ENCODE results near the gene KCNG2. TPM values are rescaled to one million over a fixed set of nuclear protein-coding genes. Genes with fewer than 3 reads are reported as not detected.
"Not testable (repeated sequence)": the region's sequence is repeated elsewhere in the genome, so short reads cannot be mapped to it uniquely, and the experiment has no call there.

Gene KCNG2
- total RNA-seq, 1 experiment from 2014 or later = not detected

DNA sequence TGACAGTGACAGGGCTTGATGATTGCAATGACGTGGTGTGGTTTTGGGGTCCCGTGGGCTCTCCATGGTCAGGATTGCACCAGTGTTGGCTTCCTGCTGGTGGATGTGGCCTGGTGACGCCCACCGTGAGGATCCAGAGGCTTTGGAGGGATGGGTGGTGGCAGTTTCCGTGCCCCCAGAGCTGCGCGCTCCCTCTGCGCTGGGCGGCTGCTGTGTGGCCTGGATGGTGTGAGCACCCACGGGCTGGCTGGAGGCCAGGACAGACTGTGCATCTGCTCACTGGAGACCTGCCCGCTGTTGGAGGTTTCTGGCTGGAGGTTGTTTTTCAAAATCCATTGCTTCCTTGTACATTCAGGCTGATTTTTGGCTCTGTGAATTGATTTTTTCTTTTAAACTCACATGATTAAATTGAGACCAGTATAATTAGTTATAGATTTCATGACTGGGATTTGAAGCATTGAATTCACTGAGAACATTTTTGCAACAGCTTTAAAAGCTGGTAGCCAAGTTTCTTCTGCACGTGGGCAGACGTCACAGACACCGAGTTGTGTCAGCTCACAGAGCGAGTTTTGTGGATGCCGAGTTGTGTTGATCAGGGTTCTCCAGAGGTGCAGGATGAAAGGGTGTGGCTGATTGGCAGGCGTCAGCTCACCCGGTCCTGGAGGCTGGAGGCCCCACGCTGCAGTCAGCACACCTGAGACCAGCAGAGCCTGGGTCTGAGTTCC, 72.7 kb downstream of the KCNG2 start:
- no peak for DNase-seq (ENCODE audit: low read depth)

DNA sequence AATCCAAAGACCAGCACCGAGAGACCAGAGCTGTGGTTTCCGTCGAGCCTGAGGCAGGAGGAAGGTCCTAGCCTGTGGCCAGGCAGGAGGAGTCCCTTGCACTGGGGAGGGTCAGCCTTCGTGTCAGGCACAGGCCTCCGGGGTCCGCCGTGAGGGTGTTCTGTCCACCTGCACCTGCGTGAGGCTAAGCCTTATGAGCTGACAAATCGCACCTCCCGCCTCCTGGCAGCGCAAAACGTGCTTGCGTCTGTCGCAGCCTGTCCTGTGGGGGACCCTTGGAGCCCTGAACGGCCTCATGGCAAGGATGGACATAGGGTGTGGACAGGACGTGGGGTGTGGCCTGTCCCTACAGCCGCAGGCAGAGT, 73.3 kb downstream of the KCNG2 start:
- DNase-seq (ENCODE audit: low read depth) = no peak

DNA sequence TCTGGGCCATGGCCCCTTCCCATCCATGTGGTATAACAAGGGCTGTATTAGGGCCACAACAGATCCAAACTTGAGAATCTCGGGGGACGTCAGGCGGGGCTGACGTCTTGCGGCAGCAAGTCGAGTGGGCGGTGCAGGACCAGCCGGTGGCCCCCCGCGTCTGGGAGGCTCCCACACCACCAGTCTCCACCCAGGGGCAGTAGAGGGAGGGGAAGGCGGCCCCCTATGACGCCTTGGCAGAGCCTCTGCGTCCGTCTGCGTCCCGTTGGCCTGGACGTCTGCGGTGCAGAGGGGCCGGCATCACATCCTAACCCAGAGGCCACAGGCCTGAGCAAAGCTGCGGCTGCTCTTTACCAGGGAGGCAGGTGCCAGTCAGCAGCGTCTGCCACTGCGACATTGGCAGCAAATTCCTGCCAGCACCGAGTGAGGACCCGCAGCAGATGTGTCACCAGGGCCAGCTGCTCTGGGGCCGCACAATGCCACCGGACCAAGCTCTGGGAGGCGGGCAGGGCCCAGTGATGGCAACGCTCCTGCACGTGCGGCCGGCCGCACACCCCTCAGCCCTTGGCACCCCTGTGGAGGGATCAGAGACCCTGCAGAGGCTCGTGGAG, 73.8 kb downstream of the KCNG2 start:
- no peak for DNase-seq (ENCODE audit: low read depth)

DNA sequence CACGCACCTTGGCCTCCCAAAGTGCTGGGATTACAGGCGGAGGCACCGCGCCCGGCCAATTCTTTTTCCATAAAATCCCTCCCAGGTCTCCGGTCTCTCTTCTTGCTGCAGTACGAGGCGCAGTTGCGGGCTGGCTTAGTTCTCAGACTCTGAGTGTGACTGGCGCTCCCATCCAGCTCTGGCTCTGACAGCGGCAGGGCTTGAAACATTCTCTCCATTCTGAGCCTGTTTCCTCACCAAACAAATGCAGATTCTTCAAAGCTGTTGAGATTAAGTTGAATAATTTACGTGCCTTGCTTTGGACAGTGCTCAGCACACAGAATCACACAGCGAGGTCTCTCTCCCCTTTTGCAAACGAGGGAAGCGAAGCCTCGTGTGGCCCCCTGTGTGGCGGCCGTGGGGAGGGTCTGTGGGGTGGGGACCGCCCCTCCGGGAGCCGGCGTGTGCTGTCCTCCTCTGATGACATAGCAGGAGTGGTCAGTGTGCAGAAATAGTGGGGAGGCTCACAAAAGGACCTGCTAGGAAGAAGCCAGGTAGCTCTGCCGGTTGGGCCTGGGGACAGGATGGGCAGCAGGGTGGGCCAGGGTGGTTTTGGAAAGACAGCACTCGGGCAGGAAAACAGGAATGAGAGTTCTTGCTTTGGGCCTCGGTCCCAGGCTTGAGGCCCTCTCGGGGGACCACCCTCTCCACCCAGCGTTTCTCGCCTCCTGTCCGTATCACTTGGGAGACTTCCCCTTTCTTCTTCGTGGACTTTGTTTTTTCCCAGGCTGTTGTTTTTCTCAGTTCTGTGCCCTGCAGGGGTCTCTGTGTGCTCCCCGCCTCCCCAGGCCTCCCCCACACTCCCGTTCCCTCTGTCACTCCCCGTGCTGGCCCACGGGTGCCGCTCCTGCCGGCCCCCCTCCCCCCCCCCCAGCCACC, 75.0 kb downstream of the KCNG2 start:
- DNase-seq (ENCODE audit: low read depth) = no peak

GRCh38 chr18:79873449-79874110, 75.8 kb downstream of the KCNG2 start:
- DNase-seq (ENCODE audit: low read depth) = no peak

GRCh38 chr18:79874553-79875530, 77.1 kb downstream of the KCNG2 start:
- DNase-seq (ENCODE audit: low read depth) = no peak

DNA sequence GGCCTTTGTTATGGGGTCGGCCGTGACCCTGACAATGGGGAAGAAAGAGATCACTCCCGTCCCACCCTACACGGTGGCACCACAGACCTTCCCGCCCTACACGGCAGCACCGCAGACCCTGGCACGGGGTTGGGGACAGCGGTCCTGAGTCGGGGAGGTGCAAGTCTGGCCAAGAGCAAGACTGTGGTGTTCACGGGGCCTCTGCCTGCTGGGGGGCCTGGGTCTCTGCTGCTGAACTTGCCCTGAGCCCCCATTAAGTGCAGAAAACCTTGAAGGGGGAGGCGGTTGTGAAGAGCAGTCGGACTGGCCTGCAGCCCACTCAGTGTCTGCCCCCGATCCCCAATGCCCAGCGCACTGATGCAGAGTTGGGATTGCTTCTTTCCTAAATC, 77.8 kb downstream of the KCNG2 start:
- DNase-seq (ENCODE audit: low read depth) = no peak

GRCh38 chr18:79875931-79876461, 78.3 kb downstream of the KCNG2 start:
- DNase-seq (ENCODE audit: low read depth) = no peak

- no peak for DNase-seq (ENCODE audit: low read depth)
These were observed 78.8 kb downstream of the KCNG2 start for GRCh38 chr18:79876497-79876896.

- no peak for DNase-seq (ENCODE audit: low read depth)
These were observed 79.7 kb downstream of the KCNG2 start for GRCh38 chr18:79877163-79878091.

GRCh38 chr18:79878246-79878645, 80.5 kb downstream of the KCNG2 start:
- not testable (repeated sequence) for DNase-seq (ENCODE audit: low read depth)

- DNase-seq (ENCODE audit: low read depth) = no peak
These were observed 81.1 kb downstream of the KCNG2 start for GRCh38 chr18:79878741-79879378.

DNA sequence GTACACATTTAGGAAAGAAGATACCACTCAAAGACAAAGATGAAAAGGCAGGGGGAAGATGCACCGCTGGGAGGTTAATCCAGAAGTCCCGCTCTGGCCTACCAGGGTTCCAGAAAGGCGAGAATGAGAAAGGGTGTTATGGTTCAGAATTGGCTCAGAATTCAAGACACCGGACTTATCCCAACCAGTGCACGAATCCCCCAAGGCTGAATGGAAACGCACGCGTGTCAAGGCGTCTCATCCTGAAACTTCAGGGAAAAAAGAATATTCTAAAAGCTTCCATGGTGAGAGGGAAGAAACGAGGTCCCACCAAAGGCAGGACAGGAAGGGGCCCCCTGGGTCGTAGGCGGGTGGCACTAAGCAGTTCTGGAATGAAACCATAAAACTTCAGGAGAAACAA, 81.8 kb downstream of the KCNG2 start:
- DNase-seq (ENCODE audit: low read depth) = no peak

DNA sequence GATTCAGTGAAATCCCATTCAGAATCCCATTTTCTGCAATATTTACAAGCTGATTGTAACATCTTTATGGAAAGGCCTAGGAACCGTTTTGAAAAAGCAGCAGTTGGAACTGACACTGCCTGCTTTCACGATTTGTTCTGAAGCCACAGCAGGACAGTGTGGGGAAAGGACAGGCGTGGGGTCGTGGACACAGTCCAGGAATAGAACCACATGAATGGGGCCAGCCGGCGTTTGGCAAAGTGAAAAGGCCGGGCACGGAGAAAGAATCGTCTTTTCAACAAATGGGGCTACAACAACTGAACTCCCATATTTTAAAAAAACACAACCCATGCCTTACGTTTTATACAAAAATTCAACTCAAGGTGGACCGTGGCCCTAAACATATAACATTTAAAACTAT, 84.0 kb downstream of the KCNG2 start:
- no peak for DNase-seq (ENCODE audit: low read depth)

- DNase-seq (ENCODE audit: low read depth) = no peak
These were observed 84.9 kb downstream of the KCNG2 start for GRCh38 chr18:79882522-79883241.

GRCh38 chr18:79883461-79884293, 85.9 kb downstream of the KCNG2 start:
- DNase-seq (ENCODE audit: low read depth) = no peak

GRCh38 chr18:79884294-79884962, 86.7 kb downstream of the KCNG2 start:
- DNase-seq (ENCODE audit: low read depth) = no peak
